Ascending aorta (tissue), 2 donors: Measurements from ENCODE around the gene MTHFD1. TPM values are rescaled to one million over a fixed set of nuclear protein-coding genes. Genes with fewer than 3 reads are reported as not detected.

Experiments used
- DNase-seq, 2 donors: peaks; one replicate each; pipeline ENCODE4 v3.0.0-alpha.2; 2019; ENCODE audit warnings: low spot score in 2 of 2
- H3K27ac ChIP-seq, 2 donors: fragments of 200-600 bp; sonication (generic); one replicate each; pipeline ENCODE4 v1.5.1; 2016 to 2017; ENCODE audit warnings: mild to moderate bottlenecking in 1 of 2
- H3K27me3 ChIP-seq: fragments of 200-600 bp; sonication (generic); one replicate; pipeline ENCODE4 v1.5.1; 2017
- H3K36me3 ChIP-seq, 2 donors: fragments of 200-600 bp; sonication (generic); one replicate each; pipeline ENCODE4 v1.5.1; 2016
- H3K4me1 ChIP-seq, 2 donors: fragments of 200-600 bp; sonication (generic); one replicate each; pipeline ENCODE4 v1.5.1; 2016 to 2017; ENCODE audit warnings: mild to moderate bottlenecking in 1 of 2
- H3K4me3 ChIP-seq, 2 donors: fragments of 200-600 bp; sonication (generic); one replicate each; pipeline ENCODE4 v1.5.1; 2016 to 2017; ENCODE audit warnings: mild to moderate bottlenecking in 1 of 2
- H3K9me3 ChIP-seq, 2 donors: fragments of 200-600 bp; sonication (generic); one replicate each; pipeline ENCODE4 v1.5.1; 2016
- intact Hi-C: fragments of 100-400 bp; cut with DNase I; formaldehyde crosslinking; loops from one replicate; pipeline ENCODE4 v1.15.1; 2023
- total RNA-seq: library from RNA; depleted of rRNA; stranded (reverse); fragments of >200 nt; gene quantifications from one replicate; pipeline ENCODE4 v1.1.0, GENCODE V29; 2016
- TF ChIP-seq, protein P1 (sequence below), 3 experiments: fragments of 200-600 bp in 2 of 3; fragments of 450-650 bp in 1 of 3; sonication (generic) in 2 of 3; IDR thresholded peaks; one replicate each; pipeline ENCODE4 v1.5.1; 2016 to 2019; ENCODE audit warnings: antibody characterized with exemption in 3 of 3, mild to moderate bottlenecking in 1 of 3, moderate library complexity in 1 of 3

Gene MTHFD1
- total RNA-seq, 1 donor from 2014 or later, result 7.2 TPM

DNA sequence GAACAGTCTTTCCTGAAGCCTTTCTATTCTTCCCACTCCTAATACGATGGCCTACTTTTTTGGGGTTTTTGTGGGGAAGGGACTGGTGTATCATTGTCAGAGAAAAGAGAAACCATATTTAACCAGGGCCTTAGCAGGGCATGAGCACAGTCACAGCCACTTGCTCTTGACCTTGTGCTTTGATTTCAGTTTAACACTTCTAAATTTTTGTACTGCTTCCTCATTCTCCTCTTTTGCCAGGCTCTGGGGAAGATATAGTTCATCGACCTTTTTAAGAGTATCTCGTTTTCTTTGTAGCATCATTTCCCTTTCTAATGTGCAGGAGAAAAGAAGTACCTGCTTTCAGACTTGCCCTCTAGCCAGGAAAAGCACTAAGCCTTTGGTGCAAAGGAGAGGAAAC lies 118.6 kb downstream of the MTHFD1 start:
- Histone ChIP-seq H3K4me3 (peak overlapping the region; percentile 91 to 94), H3K27ac (peak overlapping the region in 1 of 2 donors; percentile 99), H3K4me1 (peaks cover 11 to 41% of the 10 kb centered on the region in 2 donors), H3K27me3 (no peaks in the 10 kb centered on the region), H3K9me3 (no peaks in the 10 kb centered on the region), H3K36me3 (no peaks in the 10 kb centered on the region)
- intact Hi-C loops, result loop anchor here (10.0 kb wide), 1 partner anchor 862 kb away; the partner anchor contains the start of gene WDR89
- DNase-seq, result no peak
- TF ChIP-seq, protein P1, sequence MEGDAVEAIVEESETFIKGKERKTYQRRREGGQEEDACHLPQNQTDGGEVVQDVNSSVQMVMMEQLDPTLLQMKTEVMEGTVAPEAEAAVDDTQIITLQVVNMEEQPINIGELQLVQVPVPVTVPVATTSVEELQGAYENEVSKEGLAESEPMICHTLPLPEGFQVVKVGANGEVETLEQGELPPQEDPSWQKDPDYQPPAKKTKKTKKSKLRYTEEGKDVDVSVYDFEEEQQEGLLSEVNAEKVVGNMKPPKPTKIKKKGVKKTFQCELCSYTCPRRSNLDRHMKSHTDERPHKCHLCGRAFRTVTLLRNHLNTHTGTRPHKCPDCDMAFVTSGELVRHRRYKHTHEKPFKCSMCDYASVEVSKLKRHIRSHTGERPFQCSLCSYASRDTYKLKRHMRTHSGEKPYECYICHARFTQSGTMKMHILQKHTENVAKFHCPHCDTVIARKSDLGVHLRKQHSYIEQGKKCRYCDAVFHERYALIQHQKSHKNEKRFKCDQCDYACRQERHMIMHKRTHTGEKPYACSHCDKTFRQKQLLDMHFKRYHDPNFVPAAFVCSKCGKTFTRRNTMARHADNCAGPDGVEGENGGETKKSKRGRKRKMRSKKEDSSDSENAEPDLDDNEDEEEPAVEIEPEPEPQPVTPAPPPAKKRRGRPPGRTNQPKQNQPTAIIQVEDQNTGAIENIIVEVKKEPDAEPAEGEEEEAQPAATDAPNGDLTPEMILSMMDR (IDR thresholded peaks at IDR 0.05), result no peak

DNA sequence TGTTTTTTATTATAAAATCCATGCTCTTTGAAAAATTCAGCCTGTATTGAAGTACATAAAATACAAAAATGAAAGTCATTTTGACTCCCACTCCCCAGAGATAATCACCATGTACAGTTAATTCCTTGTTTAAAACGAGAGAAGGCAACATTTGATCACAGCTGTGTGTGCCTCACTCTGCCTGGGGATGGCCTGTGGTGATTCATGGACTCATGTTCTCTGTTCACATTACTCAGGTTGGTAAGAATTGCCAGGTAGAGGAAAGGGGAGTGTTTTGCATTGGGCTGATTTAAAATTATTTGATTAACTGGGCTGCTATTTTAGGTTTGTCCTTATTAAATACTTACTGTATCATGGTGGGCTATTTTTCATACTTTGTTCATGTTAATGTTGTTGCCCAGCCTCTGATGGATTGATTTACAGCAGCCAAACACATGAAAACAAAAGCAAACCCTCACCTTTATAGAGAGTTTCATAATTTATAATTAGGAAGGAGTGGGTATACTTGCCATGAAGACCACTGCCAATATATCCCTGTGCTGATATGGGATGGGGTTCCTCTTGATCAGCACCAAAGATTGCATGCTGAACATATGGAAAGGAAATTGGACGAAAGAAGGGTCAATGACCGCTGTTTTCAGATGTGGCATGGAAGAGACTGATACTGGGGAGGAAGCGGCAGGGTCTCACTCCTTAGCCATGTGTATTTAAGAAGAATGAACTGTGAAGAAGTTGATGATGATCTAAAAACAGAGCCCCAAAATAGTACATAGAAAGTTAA lies 119.4 kb downstream of the MTHFD1 start:
- peaks cover 4 to 34% of the 10 kb centered on the region in 2 donors for H3K4me1 ChIP-seq
- H3K27me3 ChIP-seq, result no peaks in the 10 kb centered on the region
- peak overlapping the region; percentile 91 to 94 for H3K4me3 ChIP-seq
- no peak for DNase-seq
- no peak overlapping the region for H3K27ac ChIP-seq
- H3K36me3 ChIP-seq, result no peaks in the 10 kb centered on the region
- intact Hi-C loops, result loop anchor here (10.0 kb wide), 1 partner anchor 863 kb away; the partner anchor contains the start of gene WDR89
- TF ChIP-seq, protein P1 (IDR thresholded peaks at IDR 0.05), result no peak
- no peaks in the 10 kb centered on the region for H3K9me3 ChIP-seq

DNA sequence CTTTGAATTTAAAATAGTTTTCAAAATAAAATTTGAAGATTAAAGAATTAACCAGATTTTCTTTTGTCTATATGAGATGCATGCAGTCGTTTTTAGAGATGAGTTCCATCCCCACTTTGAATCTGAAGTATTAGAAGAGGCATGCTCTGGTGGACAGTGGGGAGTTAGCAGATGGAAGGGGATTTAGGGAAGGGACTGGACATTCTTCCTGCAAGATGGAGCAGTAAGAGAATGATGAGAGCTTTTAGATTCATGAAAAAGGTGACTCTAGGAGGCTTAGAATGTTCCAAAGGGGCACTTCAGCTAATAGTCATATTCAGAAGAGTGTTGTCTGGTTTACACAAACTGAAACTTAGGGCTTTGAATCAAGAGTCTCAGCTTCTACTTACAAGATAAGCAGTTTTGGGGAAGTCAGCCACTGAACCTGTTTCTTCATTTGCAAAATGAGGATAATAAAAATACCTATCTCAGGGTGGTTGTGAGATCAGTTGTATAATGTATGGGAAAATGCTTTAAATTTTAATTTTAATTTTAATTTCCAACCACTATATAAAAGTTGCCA lies 120.1 kb downstream of the MTHFD1 start:
- no peaks in the 10 kb centered on the region for H3K9me3 ChIP-seq
- H3K4me1 ChIP-seq, result peaks cover 3 to 37% of the 10 kb centered on the region in 2 donors
- H3K4me3 ChIP-seq, result no peak overlapping the region
- intact Hi-C loops, result loop anchor here (10.0 kb wide), 1 partner anchor 863 kb away; the partner anchor contains the start of gene WDR89
- no peaks in the 10 kb centered on the region for H3K36me3 ChIP-seq
- no peak overlapping the region for H3K27ac ChIP-seq
- H3K27me3 ChIP-seq, result no peaks in the 10 kb centered on the region
- TF ChIP-seq, protein P1 (IDR thresholded peaks at IDR 0.05), result no peak
- no peak for DNase-seq

DNA sequence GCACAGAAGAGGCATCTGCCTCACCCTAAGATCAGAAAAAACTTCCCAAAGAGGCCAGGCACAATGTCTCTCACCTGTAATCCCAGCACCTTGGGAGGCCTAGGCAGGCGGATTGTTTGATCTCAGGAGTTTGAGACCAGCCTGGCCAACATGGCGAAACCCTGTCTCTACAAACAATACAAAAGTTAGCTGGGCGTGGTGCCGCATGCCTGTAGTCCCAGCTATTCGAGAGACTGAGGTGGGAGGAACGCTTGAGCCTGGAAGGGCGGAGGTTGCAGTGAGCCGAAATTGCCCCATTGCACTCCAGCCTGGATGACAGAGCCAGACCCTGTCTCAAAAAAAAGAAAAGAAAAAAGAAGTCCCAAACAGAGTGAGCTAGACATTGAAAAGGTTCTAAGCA lies 120.9 kb downstream of the MTHFD1 start:
- Histone ChIP-seq H3K36me3 (no peaks in the 10 kb centered on the region), H3K9me3 (no peaks in the 10 kb centered on the region), H3K4me1 (peaks cover 3 to 37% of the 10 kb centered on the region in 2 donors), H3K27ac (no peak overlapping the region), H3K27me3 (no peaks in the 10 kb centered on the region), H3K4me3 (no peak overlapping the region)
- intact Hi-C loops, result loop anchor here (10.0 kb wide), 1 partner anchor 864 kb away; the partner anchor contains the start of gene WDR89
- TF ChIP-seq, protein P1 (IDR thresholded peaks at IDR 0.05), result no peak
- DNase-seq, result no peak

Other genes starting within 250 kb of the MTHFD1 start
- gene ESR2, start 94.0 kb upstream of the MTHFD1 start, total RNA-seq, result not detected
- gene AKAP5, start 77.1 kb downstream of the MTHFD1 start, total RNA-seq, result 0.11 TPM
- 2.9 TPM for gene ZBTB25, start 115.5 kb downstream of the MTHFD1 start, total RNA-seq
- gene ZBTB1, start 116.4 kb downstream of the MTHFD1 start, total RNA-seq, result 57.0 TPM
- gene HSPA2, start 152.4 kb downstream of the MTHFD1 start, total RNA-seq, result 22.9 TPM
- not detected for gene PPP1R36, start 161.6 kb downstream of the MTHFD1 start, total RNA-seq